Sigmoid colon (tissue), 7 donors: Measurements from ENCODE around the gene ATXN1. TPM values are rescaled to one million over a fixed set of nuclear protein-coding genes. Genes with fewer than 3 reads are reported as not detected.

Experiments
- DNase-seq: peaks from one replicate; pipeline ENCODE4 v3.0.0-alpha.2; 2019
- H3K27ac ChIP-seq, 4 donors: fragments of 200-600 bp; sonication (generic); one replicate each; pipeline ENCODE4 v1.5.1; 2016 to 2019; ENCODE audit warnings: mild to moderate bottlenecking in 1 of 4
- H3K27me3 ChIP-seq, 3 donors: fragments of 200-600 bp; sonication (generic); one replicate each; pipeline ENCODE4 v1.5.1; 2019; ENCODE audit warnings: mild to moderate bottlenecking in 1 of 3
- H3K36me3 ChIP-seq, 4 donors: fragments of 200-600 bp; sonication (generic); one replicate each; pipeline ENCODE4 v1.5.1; 2016 to 2019
- H3K4me1 ChIP-seq, 4 donors: fragments of 200-600 bp; sonication (generic); one replicate each; pipeline ENCODE4 v1.5.1; 2017 to 2019
- H3K4me3 ChIP-seq, 4 donors: fragments of 200-600 bp; sonication (generic); one replicate each; pipeline ENCODE4 v1.5.1; 2017 to 2019; ENCODE audit warnings: mild to moderate bottlenecking in 2 of 4, moderate library complexity in 1 of 4
- H3K9me3 ChIP-seq, 4 donors: fragments of 200-600 bp in 3 of 4; sonication (generic) in 3 of 4; one replicate each; pipeline versions ENCODE4 v1.5.1 to v1.6.1; 2013 to 2019
- CTCF ChIP-seq, 4 experiments: fragments of 450-650 bp in 3 of 4; fragments of 200-600 bp in 1 of 4; IDR thresholded peaks; one replicate each; pipeline ENCODE4 v1.5.1; 2016 to 2019; ENCODE audit warnings: antibody characterized with exemption in 4 of 4, mild to moderate bottlenecking in 3 of 4, moderate library complexity in 2 of 4
- EP300 ChIP-seq, 4 donors: sonication (generic); formaldehyde crosslinking; IDR thresholded peaks; one replicate each; pipeline ENCODE4 v1.6.1; 2017; ENCODE audit warnings: antibody characterized with exemption in 4 of 4
- POLR2A ChIP-seq, 2 donors: fragments of 450-650 bp; IDR thresholded peaks; one replicate each; pipeline ENCODE4 v1.6.1; 2016; ENCODE audit warnings: antibody characterized with exemption in 2 of 2, mild to moderate bottlenecking in 2 of 2, moderate library complexity in 2 of 2
- POLR2AphosphoS5 ChIP-seq, 4 donors: sonication (generic); formaldehyde crosslinking; IDR thresholded peaks; one replicate each; pipeline ENCODE4 v1.6.1; 2017; ENCODE audit warnings: antibody characterized with exemption in 4 of 4
- WGBS, 2 donors: extraction: QIAGEN DNeasy Blood & Tissue Kit; methylation state at CpG; one replicate each; pipeline ENCODE4 v1.1.7; 2013; 5-methylcytosine and 5-hydroxymethylcytosine counted together
- intact Hi-C: fragments of 100-400 bp; cut with DNase I; formaldehyde crosslinking; loops from one replicate; pipeline ENCODE4 v1.15.1; 2023
- polyA plus RNA-seq, 3 donors: library from polyadenylated mRNA; stranded (reverse); fragments of 200-250 nt; gene quantifications; one replicate each; pipeline ENCODE4 v1.2.3, GENCODE V29; 2013
- total RNA-seq, 4 donors: library from RNA; depleted of rRNA; stranded (reverse); fragments of >200 nt; gene quantifications; one replicate each; pipeline ENCODE4 v1.1.0, GENCODE V29; 2016
- donor health status: healthy with polysubstance abuse.
- donor health status: Bipolar disorder and iron deficiency.
- donor health status: healthy.

The ATXN1 gene
- total and polyA plus RNA-seq, 7 donors: 4.8 to 95.3 (median 37.7) TPM

GRCh38 chr6:16683641-16684194 lies 77.5 kb downstream of the ATXN1 start:
- Histone ChIP-seq H3K36me3 (no peaks in the 10 kb centered on the region), H3K4me1 (peaks cover 0 to 61% (median 45%) of the 10 kb centered on the region in 4 donors), H3K27me3 (no peaks in the 10 kb centered on the region), H3K9me3 (no peaks in the 10 kb centered on the region), H3K4me3 (no peak overlapping the region), H3K27ac (peak overlapping the region in 3 of 4 donors; percentile 21 to 62 (median 57))
- intact Hi-C loops: loop anchor here (5.0 kb wide), 1 partner anchor 74 kb away; no protein-coding TSS in a partner anchor
- no peak for TF ChIP-seq EP300 (IDR thresholded peaks at IDR 0.05)
- peak in 3 of 4 donors; percentile 21 to 50 (median 25) for TF ChIP-seq POLR2AphosphoS5 (IDR thresholded peaks at IDR 0.05)
- WGBS, 2 donors: 44 to 58% methylated on average over 4 of the region's 4 CpGs
- DNase-seq: peak; percentile 76

- H3K27me3 ChIP-seq: no peaks in the 10 kb centered on the region
- no peak overlapping the region for H3K4me3 ChIP-seq
- H3K4me1 ChIP-seq: peaks cover 0 to 62% (median 51%) of the 10 kb centered on the region in 4 donors
- intact Hi-C loops: loop anchor here (5.0 kb wide), 1 partner anchor 76 kb away; no protein-coding TSS in a partner anchor
- H3K9me3 ChIP-seq: no peaks in the 10 kb centered on the region
- TF ChIP-seq POLR2AphosphoS5 (IDR thresholded peaks at IDR 0.05): peak in 2 of 4 donors; percentile 33 to 47
- TF ChIP-seq EP300 (IDR thresholded peaks at IDR 0.05): no peak
- H3K36me3 ChIP-seq: no peaks in the 10 kb centered on the region
- DNase-seq: no peak
- peak overlapping the region in 3 of 4 donors; percentile 40 to 48 (median 44) for H3K27ac ChIP-seq
- WGBS, 2 donors: 91 to 93% methylated on average over 8 of the region's 8 CpGs
Observed at GRCh38 chr6:16681260-16681873, 79.9 kb downstream of the ATXN1 start.

GRCh38 chr6:16679050-16679449 lies 82.2 kb downstream of the ATXN1 start:
- no peak for DNase-seq
- 90 to 93% methylated on average over 1 of the region's 1 CpG for WGBS, 2 donors
- TF ChIP-seq CTCF (IDR thresholded peaks at IDR 0.05) (no peak), POLR2A (IDR thresholded peaks at IDR 0.05) (no peak), POLR2AphosphoS5 (IDR thresholded peaks at IDR 0.05) (no peak), EP300 (IDR thresholded peaks at IDR 0.05) (no peak)
- Histone ChIP-seq H3K9me3 (no peaks in the 10 kb centered on the region), H3K4me1 (peaks cover 0 to 69% (median 65%) of the 10 kb centered on the region in 4 donors), H3K27ac (no peak overlapping the region), H3K27me3 (no peaks in the 10 kb centered on the region), H3K36me3 (no peaks in the 10 kb centered on the region), H3K4me3 (no peak overlapping the region)
- intact Hi-C loops: no loop called here

GRCh38 chr6:16677458-16677857 lies 83.8 kb downstream of the ATXN1 start:
- H3K27ac ChIP-seq: peak overlapping the region in 3 of 4 donors; percentile 63 to 72 (median 68)
- peak overlapping the region in 1 of 4 donors; percentile 2 for H3K4me3 ChIP-seq
- peaks cover 0 to 67% (median 59%) of the 10 kb centered on the region in 4 donors for H3K4me1 ChIP-seq
- no peaks in the 10 kb centered on the region for H3K36me3 ChIP-seq
- no peaks in the 10 kb centered on the region for H3K27me3 ChIP-seq
- WGBS, 2 donors: 77 to 80% methylated on average over 2 of the region's 2 CpGs
- no peak for TF ChIP-seq POLR2A (IDR thresholded peaks at IDR 0.05)
- TF ChIP-seq CTCF (IDR thresholded peaks at IDR 0.05): no peak
- TF ChIP-seq EP300 (IDR thresholded peaks at IDR 0.05): no peak
- H3K9me3 ChIP-seq: no peaks in the 10 kb centered on the region
- DNase-seq: no peak
- intact Hi-C loops: no loop called here

GRCh38 chr6:16676978-16677377 lies 84.3 kb downstream of the ATXN1 start:
- 73 to 76% methylated on average over 6 of the region's 6 CpGs for WGBS, 2 donors
- Histone ChIP-seq H3K4me1 (peaks cover 0 to 70% (median 61%) of the 10 kb centered on the region in 4 donors), H3K36me3 (no peaks in the 10 kb centered on the region), H3K9me3 (no peaks in the 10 kb centered on the region), H3K27me3 (no peaks in the 10 kb centered on the region), H3K27ac (peak overlapping the region in 3 of 4 donors; percentile 63 to 72 (median 68)), H3K4me3 (peak overlapping the region in 1 of 4 donors; percentile 2)
- DNase-seq: no peak
- TF ChIP-seq EP300 (IDR thresholded peaks at IDR 0.05): no peak
- TF ChIP-seq POLR2AphosphoS5 (IDR thresholded peaks at IDR 0.05): peak in 1 of 4 donors; percentile 61
- intact Hi-C loops: no loop called here

- intact Hi-C loops: no loop called here
- WGBS, 2 donors: 78% methylated on average over 2 of the region's 2 CpGs
- DNase-seq: no peak
- peak overlapping the region in 3 of 4 donors; percentile 63 to 72 (median 68) for H3K27ac ChIP-seq
- no peak for TF ChIP-seq POLR2AphosphoS5 (IDR thresholded peaks at IDR 0.05)
- no peaks in the 10 kb centered on the region for H3K36me3 ChIP-seq
- H3K4me1 ChIP-seq: peaks cover 0 to 71% (median 58%) of the 10 kb centered on the region in 4 donors
- no peaks in the 10 kb centered on the region for H3K9me3 ChIP-seq
- H3K27me3 ChIP-seq: no peaks in the 10 kb centered on the region
- no peak overlapping the region for H3K4me3 ChIP-seq
Observed at GRCh38 chr6:16676376-16676775, 84.9 kb downstream of the ATXN1 start.
